ENCODE data around the gene TWNK. TPM values are rescaled to one million over a fixed set of nuclear protein-coding genes. Genes with fewer than 3 reads are reported as not detected.

The TWNK gene
- polyA plus RNA-seq, 1 donor: 9.3 TPM

GRCh38 chr10:100996678-100997359, 9.5 kb downstream of the TWNK start:
- no peak for DNase-seq (ENCODE audit: low read depth)

- DNase-seq (ENCODE audit: low read depth): no peak
These were observed 10.2 kb downstream of the TWNK start for GRCh38 chr10:100997360-100998182.

GRCh38 chr10:100998183-100998990, 11.0 kb downstream of the TWNK start:
- DNase-seq (ENCODE audit: low read depth): no peak

- DNase-seq (ENCODE audit: low read depth): no peak
These were observed 11.8 kb downstream of the TWNK start for GRCh38 chr10:100998991-100999741.

GRCh38 chr10:100999742-101000126, 12.4 kb downstream of the TWNK start, which contains the start of gene LZTS2:
Gene LZTS2 (plus strand): TSS chr10:100999808. CDS start chr10:101002539, 2,731 bp downstream.
- no peak for DNase-seq (ENCODE audit: low read depth)

GRCh38 chr10:101000127-101000914, 13.0 kb downstream of the TWNK start:
- no peak for DNase-seq (ENCODE audit: low read depth)

- DNase-seq (ENCODE audit: low read depth): no peak
These were observed 13.7 kb downstream of the TWNK start for GRCh38 chr10:101000915-101001658.

- DNase-seq (ENCODE audit: low read depth): no peak
These were observed 14.3 kb downstream of the TWNK start for GRCh38 chr10:101001659-101002035.

- no peak for DNase-seq (ENCODE audit: low read depth)
These were observed 15.1 kb downstream of the TWNK start for GRCh38 chr10:101002456-101002855.

- no peak for DNase-seq (ENCODE audit: low read depth)
These were observed 16.4 kb downstream of the TWNK start for GRCh38 chr10:101003639-101004206.

GRCh38 chr10:101005361-101005760, 18.0 kb downstream of the TWNK start:
- no peak for DNase-seq (ENCODE audit: low read depth)

- DNase-seq (ENCODE audit: low read depth): no peak
These were observed 18.7 kb downstream of the TWNK start for GRCh38 chr10:101005869-101006567.

- DNase-seq (ENCODE audit: low read depth): no peak
These were observed 19.3 kb downstream of the TWNK start for GRCh38 chr10:101006593-101007098.

GRCh38 chr10:101007099-101007711, 19.9 kb downstream of the TWNK start:
- no peak for DNase-seq (ENCODE audit: low read depth)

- no peak for DNase-seq (ENCODE audit: low read depth)
These were observed 20.8 kb downstream of the TWNK start for GRCh38 chr10:101007915-101008822.

GRCh38 chr10:101008823-101009423, 21.6 kb downstream of the TWNK start:
- no peak for DNase-seq (ENCODE audit: low read depth)

GRCh38 chr10:101010329-101010728, 23.0 kb downstream of the TWNK start:
- no peak for DNase-seq (ENCODE audit: low read depth)
